ENCODE results near the gene TBCK.
"Not testable (repeated sequence)": the region's sequence is repeated elsewhere in the genome, so short reads cannot be mapped to it uniquely, and the experiment has no call there.

The TBCK gene

DNA sequence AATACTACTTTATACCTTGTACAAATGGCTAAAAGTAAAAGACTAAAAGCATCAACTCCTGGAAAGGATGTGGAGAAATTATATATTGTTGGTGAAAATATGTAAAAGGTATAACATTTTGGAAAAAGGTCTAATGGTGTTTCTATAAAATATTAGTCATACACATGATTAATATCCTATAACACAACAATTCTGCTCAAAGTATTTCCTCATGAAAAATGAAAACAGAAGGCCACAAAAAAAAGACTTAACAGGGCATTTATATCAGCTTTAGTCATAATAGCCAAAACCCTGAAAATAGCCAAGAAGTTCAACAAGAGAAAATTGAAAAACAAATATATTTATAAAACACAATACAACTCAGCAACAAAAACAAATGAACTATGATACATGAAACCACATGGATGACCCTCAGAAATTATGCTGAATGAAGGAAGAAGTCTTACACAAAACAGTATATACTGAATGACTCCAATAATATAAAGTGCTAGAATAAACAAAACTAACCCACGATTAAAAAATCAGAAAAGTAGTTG is 38.8 kb downstream of the TBCK start:
- no peak for DNase-seq

DNA sequence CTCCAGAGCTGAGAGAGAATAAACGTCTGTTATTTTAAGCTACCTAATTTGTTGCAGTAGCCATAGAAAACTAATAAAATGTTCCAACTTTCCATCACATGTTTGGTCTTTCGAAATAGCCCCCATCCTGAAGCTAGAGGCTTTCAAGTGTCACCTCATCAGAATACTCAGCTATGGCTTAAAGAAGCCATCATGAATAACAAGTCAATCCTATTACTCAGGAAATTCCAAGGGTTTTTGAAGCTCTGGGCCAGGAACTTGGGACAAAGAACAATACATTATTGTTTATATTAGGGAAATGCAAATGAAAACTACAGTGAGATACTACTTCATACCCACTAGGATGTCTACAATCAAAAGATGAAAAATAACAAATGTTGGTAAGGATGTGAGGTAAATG is 42.2 kb downstream of the TBCK start:
- DNase-seq: no peak

DNA sequence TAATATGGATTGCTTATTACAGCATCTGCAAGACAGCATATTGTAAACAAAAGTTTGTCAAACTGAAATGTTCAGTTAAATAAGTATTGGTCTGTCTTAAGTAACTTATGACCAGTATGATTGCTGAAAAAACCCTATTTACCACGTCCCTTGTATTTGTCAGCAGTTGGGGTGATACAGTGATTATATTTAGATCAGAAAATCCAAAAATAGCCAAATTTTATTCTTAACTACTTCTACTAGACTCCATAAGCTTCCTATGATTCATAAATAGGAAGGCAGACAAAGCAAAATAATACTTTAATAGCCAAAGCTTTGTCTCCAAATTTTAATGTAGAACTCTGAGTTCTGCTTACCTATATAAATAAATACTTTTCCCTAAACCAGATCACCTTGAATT is 45.3 kb downstream of the TBCK start:
- no peak for DNase-seq

DNA sequence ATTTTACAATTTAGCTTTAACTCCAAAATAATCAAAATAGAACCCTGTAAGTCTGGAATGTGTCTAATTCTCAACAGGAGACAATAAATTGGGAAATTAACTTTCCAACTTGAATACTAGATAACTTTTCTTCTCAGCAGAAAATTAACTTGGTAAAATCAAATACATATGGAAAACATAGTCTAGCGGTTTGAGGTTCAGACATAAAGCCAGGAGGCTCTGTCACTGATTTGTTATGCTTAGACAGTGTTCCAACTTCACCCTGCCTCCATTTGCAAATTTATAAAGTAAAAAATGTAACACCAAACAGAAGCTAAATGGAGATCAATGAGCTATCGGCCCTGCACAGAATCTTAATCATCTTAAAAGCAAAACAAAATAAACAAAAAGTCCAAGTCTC is 46.3 kb downstream of the TBCK start:
- no peak for DNase-seq

DNA sequence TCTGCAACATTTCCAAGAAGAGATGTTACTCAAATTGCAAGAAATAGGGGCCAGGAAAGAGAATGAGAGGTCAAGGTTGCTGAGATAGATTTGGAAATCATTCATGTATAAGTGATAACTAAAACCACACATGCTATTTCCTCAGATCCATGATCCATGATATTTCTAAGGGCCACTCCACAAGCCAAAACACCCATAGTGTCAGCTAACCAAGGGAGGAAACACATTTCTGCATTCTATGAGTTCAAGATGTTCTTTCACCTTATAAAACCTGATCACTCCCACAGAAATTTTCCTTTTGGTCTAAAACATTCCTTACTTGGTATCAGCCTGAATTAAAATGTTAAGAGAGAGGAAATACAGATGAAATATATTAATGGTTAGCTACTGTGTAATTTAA is 47.2 kb downstream of the TBCK start:
- DNase-seq: no peak

DNA sequence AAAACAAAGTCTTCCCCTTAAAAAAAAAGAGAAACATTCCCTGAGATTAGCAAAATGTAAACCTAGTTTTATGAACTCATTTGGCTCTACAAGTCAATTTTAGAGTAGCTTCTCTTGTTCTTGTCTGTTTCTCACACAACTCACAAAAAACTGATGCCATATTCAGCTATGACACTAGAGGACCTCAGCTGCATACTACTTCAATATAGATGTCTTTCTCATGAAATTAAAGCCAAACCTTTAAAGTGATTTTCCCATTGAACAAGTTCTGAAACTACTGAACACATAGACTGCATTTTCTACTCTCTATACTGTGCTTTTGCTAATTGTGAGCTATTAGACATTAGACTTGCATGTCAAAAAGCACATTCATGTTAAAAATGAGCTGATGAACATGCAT is 49.8 kb downstream of the TBCK start:
- DNase-seq: no peak

DNA sequence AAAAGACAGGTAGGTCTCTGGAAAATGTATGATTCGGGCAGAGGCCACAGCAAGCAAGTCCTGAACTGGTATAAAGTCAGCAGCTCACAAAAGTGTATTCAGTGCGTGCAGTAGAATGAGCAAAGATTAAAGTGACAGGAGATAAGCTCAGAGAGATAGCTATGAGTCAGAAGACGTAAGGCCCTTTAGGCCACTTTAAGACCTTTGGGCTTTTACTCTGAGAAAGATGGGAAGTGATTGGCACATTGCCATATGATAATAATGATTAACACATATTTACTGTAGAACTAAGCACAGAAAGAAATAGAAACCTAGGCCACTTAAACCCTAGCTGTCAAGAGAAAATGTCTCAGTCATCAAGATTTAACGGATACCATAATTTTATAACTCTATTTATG is 51.7 kb downstream of the TBCK start:
- no peak for DNase-seq

DNA sequence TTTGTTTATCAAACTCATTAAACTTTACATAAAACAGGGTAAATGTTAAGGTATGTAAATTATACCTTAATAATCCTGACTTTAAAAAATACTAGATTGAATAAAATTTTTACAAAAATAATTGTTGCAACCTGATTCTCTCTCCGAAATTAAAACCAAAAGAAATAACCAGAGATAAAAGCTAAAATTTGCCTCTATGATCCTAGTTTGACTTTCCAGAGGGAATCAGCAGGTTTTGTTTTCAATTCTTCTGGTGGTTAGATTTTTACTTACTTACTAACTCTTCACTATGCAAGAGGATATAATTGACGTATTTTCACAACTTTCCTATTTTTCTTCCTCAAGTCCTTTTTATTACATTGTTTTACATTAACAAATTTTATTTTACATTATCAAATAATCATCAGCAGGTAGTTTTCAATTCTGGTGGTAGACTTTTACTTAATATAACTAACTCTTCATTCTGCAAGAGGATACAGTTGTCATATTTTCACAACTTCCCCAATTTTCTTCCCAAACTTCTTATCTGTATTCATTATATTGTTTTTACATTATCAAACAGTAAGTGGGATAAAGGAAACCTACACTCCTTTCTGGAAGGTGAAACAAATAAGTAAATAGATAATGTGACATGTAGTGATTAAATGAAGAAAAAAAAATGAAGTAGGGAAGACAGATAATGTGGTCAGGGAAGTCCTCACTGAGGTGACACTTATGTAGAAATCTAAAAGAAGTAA is 52.2 kb downstream of the TBCK start:
- DNase-seq: no peak

DNA sequence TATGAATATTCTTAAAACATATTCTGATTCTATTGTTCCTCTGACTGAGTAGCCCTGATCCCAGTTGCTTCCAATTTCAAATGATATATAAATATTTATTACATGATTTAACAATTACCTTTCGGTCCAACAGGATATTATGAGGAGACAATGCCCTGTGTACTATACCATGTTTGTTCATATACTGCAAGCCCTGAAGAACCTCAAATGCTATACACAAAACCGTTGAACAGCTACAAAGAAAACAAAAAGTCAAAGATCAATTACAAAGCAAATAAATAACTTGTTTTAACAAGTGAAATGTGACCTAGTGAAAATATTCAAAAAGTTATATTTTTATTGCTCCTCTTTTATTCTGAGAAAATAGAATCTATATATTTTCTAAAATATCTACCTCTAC is 54.0 kb downstream of the TBCK start:
- no peak for DNase-seq

DNA sequence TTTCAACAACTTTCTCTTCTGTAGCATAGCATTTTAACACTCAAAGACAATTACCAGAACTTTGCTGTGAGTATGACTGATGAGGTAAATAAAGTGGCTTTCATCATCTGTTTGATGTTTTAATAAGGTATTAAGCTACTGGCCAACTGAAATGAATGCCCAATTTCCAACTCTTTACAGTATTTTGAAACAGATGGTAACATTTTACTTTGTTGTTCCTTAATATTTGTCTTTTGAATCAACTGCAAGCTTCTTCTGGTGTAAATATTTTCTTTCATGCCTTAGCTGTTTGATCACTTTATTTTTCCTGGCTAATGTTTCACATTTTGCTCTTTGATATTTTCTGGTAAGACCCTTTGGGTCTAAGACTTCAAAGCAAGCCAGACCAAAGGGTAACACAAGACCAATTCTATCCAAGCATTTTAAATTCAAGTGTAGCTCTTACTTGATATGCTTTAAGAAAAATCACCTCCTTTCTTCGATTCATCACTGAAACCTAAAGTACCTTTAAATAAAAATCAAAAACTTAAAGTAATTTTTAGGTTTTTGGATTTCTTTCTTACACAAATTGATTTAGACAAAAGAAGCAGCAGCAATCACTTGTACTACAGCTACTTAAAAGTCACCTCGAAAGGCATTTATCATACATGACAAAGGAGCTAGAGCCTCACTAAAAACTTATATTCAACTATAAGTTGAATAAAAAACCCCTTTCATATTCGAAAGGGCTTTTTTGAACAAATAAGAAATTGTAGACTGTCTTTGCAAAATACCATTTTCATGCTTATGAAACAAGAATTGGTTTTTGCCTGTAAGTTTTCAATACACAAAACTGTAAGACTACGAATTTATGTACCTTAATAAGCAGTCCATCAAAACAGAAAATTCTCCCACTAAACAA is 57.6 kb downstream of the TBCK start:
- DNase-seq: no peak

DNA sequence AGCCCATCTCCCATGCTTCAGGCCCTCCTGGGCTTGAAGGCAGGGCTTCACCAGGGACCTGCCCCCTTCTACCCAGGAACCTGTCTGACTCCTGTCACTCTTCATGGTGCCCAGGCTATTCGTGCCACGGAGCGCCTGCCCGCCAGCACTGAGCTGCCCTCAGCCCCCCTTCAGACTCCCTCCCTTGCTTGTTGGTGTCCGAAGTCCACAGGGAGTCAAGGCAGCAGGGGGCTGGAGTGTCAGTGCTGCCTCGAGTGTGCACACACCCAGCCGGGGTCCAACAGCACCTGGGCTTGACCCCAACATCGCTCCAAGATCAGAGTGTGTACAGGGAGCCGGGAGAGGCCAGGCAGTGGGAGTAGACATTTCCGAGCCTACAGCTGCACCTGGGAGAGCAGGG is 59.8 kb downstream of the TBCK start:
- DNase-seq: no peak

DNA sequence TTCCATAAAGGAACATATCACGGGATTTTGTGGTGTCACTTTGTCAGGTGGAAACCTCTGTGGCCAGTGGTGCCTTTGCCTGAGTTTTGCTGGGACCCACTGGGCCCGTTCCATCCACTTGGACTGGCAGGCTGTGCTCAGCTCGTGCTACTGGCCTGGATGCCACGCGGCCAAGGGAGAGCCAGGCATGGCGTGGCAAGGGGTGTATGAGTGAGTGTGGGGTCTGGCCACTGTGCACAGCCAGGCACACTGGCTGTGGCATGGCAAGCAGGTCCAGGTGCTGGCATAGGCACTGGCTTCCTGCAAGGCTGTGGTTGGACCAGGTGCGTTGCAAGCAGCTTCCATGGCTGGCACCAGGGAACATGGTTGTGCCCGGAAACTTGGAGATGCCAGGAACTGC is 60.8 kb downstream of the TBCK start:
- DNase-seq: no peak

DNA sequence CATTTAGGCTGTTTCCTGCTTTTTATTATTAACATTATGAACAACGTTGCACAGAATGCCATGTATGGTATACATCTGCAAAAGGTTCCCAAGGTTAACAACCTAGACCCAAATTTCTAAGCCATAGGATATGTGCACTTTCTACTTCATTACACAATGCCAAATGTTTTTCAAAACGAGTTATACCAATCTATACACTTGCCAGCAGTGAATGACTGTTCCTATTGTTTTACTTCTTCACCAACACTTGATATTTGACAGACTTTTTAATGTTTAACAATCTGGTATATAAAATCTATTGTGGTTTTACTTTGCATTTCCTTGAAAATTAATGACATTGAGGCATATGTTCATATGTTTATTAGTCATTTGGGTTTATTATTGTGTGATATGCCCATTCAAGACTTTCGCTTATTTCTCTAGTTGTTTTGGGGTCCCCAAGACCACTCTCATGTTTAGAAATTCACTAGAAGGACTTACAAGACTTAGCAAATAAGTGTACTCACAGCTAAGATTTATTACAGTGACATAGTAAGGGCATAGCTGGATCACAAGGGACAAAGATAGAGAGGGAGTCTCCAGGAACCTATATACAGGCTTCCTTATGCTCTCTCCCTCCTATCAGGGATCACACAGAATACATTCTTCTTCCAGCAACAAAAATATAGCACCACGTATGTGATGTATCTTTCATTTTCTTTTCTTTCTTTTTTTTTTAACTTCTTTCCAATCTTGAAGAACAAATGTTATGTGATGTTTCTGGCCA is 62.5 kb downstream of the TBCK start:
- DNase-seq: no peak

DNA sequence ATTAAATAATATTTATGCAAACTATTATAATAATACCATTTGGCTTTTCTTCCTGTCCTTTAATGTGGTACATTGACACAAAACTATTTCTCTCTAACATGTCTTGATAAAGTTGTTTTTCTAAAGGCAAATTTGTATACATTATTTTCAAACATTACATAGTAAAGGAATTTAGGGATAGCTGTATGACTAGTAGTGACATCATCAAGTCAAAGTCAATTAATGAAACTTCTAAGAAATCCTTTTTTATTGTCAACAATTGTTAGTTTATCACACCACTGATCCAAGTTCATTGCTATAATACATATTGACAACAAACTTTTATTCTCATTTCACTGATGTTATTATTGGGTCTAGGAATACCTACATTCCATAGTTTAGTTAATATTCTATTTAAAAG is 68.4 kb downstream of the TBCK start:
- no peak for DNase-seq

DNA sequence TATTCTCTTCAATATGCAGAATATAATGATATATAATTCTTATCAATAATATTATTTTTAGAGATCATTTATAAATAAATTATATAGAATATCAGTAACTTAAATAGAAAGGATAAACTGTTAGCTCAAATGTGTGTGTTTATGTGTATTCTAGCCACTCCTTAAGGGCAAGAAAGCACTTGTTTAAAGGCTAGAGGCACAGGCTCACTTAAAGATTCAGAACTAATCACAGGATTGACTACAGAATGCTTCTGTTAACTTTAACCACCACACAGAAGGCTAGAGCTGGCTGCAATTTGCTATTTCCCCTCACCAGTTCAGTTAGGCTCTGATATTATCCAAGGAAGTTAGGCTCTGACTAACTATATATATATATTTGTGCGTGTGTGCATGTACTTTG is 69.6 kb downstream of the TBCK start:
- DNase-seq: no peak

DNA sequence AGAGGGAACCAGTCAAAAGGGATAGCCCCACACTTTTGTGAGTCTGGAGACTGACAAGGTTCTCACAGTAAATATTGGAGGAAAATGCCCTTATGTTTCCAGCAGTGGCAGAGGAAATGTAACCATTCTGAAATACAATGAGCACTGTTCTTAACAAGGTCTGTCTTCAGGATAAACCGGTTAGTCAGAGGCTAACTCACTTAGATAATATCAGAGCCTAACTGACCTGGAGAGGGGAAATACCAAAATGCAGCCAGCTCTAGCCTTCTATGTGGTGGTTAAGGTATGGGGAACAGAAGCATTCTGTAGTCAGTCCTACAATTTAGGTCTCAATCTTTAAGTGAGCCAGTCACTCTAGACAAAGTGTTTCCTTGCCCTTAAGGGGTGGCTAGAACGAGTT is 70.8 kb downstream of the TBCK start:
- DNase-seq: no peak

DNA sequence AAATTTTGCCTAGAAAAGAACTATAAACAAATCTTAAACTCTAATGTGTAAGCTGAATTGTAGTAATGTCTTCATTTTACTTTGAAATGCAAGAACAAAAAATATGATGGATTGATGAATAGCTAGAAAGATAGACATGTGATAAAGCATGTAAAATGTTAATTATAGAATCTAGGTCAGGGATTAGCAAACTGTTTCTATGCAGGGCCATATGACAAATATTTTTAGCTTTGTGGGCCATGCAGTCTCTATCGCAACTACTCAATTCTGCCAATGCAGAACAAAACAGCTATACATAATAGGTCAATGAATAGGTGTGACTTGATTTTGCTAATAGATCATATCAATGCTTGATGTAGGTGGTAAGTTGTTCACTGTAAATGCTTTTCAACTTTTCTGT is 75.3 kb downstream of the TBCK start:
- no peak for DNase-seq

DNA sequence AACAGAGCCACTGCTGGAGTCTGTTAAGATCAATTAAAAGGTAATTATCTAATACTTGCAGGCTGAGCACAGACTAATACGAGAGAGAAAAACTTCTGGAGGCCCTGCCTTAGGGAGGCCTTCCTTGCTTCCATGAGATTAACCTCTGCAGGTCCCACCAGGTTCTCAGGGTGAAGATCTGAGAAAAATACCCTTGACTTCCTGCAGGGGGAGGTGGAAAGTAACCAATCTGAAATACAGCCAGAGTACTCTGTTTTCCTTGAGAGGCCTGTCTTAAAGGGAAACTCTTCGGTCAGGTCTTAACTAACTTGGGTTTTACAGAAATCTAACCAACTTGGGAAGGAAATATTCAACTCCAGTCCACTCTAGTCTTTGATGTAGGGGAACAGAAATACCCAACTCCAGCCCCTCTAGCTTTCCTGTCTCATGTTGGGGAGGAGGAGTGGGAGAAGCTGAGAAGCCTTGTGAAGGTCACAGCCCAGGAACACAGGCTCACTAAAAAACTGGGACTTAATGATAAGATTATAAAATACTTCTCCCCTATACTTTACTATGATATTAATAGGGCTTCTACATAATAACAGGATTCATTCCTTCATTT is 77.1 kb downstream of the TBCK start:
- DNase-seq: no peak

DNA sequence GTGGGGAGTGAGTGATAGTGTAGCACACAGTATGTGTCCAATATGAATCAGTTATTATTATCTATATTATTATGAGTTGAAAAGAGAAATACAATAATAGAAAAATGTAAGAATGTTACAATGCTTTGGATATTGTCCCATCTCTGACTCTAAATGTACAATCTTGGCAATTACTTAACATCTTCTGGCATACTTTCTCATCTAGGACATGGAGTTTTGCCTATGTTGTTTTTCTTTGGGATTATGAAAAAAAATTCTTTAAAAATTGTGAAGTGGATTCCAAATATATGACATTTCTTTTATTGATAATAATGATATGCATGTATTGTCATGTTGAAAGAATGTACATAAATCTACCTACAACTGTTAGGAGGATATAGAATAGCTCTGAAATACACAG is 84.1 kb downstream of the TBCK start:
- no peak for DNase-seq

DNA sequence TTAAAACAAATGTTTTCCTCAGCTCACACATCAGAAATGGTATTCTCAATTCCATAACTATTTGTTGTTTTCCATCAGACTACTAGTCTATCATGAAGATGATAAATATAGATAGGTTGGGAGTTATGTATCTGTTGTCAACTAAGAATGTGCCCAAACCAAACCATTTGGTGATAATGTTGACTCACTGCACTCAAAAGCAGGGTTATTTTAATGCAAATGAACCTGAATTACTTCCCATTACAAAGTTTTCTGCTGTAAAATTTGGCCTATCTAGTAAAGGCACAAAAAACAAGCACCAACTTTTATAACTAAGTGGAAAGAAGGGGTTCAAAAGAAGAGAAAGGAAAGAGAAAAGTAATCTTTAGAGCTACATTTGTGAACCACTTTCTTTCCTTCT is 93.5 kb downstream of the TBCK start:
- DNase-seq: no peak

DNA sequence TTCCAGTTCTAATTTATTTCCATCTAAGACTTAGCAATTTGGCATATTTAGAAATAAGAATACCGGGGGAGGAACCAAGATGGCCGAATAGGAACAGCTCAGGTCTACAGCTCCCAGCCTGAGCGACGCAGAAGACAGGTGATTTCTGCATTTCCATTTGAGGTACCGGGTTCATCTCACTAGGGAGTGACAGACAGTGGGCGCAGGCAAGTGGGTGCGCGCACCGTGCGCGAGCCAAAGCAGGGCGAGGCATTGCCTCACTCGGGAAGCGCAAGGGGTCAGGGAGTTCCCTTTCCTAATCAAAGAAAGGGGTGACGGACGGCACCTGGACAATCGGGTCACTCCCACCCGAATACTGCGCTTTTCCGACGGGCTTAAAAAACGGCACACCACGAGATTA is 102.7 kb downstream of the TBCK start:
- not testable (repeated sequence) for DNase-seq

DNA sequence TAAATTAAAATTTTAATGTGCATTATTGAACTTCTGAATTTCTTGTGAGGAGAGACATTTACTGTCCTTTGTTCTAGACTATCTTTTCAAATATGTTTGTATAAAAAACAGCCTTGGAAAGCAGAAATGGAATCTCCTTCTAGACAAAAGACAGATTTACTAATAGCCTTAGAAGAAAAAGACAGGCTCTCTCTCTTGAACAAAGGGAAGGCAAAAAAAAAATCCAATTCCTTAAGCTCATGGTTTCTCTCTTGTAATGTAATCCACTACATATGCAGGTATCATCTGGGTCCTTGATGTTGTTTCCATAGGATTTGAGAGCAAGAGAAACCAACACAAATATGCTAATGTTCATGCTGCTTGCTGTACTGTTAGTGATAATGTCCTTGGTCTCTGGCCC is 106.0 kb downstream of the TBCK start:
- DNase-seq: no peak

Data from CD4-positive, alpha-beta T cell treated with Interleukin-15 for 1 hour (primary cell).